GM23338 (cell line): Measurements from ENCODE around the gene OPTC. TPM values are rescaled to one million over a fixed set of nuclear protein-coding genes. Genes with fewer than 3 reads are reported as not detected.

Source experiments
- ATAC-seq: fragments of 200-7000 bp; cut with Tn5 transposase; 3 replicates; pipeline ENCODE4 v1.9.1; 2020
- DNase-seq: peaks from one replicate; pipeline ENCODE4 v3.0.0-alpha.2; 2015; ENCODE audit warnings: low spot score
- H2AFZ ChIP-seq: fragments of 200-600 bp; sonication (generic); 2 replicates; pipeline ENCODE4 v1.8.0; 2016; ENCODE audit warnings: antibody characterized with exemption, mild to moderate bottlenecking, moderate library complexity
- H3F3A ChIP-seq: fragments of 200-600 bp; sonication (generic); replicated peaks from 2 replicates; pipeline ENCODE4 v1.8.0; 2017; ENCODE audit warnings: antibody characterized with exemption, mixed run types, low read depth
- H3K27ac ChIP-seq: fragments of 200-600 bp; sonication (generic); 2 replicates; pipeline ENCODE4 v1.6.1; 2016; ENCODE audit warnings: low read depth
- H3K27me3 ChIP-seq: fragments of 200-600 bp; sonication (generic); 2 replicates; pipeline ENCODE4 v1.8.0; 2016; ENCODE audit warnings: mild to moderate bottlenecking, mixed run types, moderate library complexity; ENCODE audit not compliant: insufficient read depth
- H3K36me3 ChIP-seq: fragments of 200-600 bp; sonication (generic); 2 replicates; pipeline ENCODE4 v1.8.0; 2016; ENCODE audit warnings: mild to moderate bottlenecking; ENCODE audit not compliant: insufficient read depth
- H3K4me1 ChIP-seq: fragments of 200-600 bp; sonication (generic); 2 replicates; pipeline ENCODE4 v1.8.0; 2016; ENCODE audit warnings: mild to moderate bottlenecking, moderate library complexity; ENCODE audit not compliant: insufficient read depth
- H3K4me2 ChIP-seq: fragments of 200-600 bp; sonication (generic); 2 replicates; pipeline ENCODE4 v1.7.1; 2017; ENCODE audit warnings: mixed run types
- H3K4me3 ChIP-seq: fragments of 200-600 bp; sonication (generic); 2 replicates; pipeline ENCODE4 v1.6.1; 2016; ENCODE audit warnings: mixed run types
- H3K79me2 ChIP-seq: fragments of 200-600 bp; sonication (generic); replicated peaks from 2 replicates; pipeline ENCODE4 v1.8.0; 2017; ENCODE audit warnings: mild to moderate bottlenecking; ENCODE audit not compliant: insufficient read depth
- H3K9me2 ChIP-seq: fragments of 200-600 bp; sonication (generic); 2 replicates; pipeline ENCODE4 v1.8.0; 2017; ENCODE audit not compliant: insufficient read depth
- H4K20me1 ChIP-seq: fragments of 200-600 bp; sonication (generic); replicated peaks from 2 replicates; pipeline ENCODE4 v1.8.0; 2017; ENCODE audit warnings: mild to moderate bottlenecking; ENCODE audit not compliant: insufficient read depth
- H3K27ac Mint-ChIP-seq: 2 replicates; pipeline ENCODE4 v1.8.0; 2020; ENCODE audit warnings: inconsistent platforms, mild to moderate bottlenecking, moderate library complexity, mixed read lengths
- H3K27me3 Mint-ChIP-seq: 3 replicates; pipeline ENCODE4 v1.8.0; 2022; ENCODE audit warnings: low read depth, mild to moderate bottlenecking, moderate library complexity, mixed read lengths, inconsistent platforms; ENCODE audit not compliant: insufficient read depth, poor library complexity
- H3K36me3 Mint-ChIP-seq: 3 replicates; pipeline ENCODE4 v1.8.0; 2021; ENCODE audit warnings: low read depth, mild to moderate bottlenecking, inconsistent platforms, moderate library complexity, mixed read lengths
- H3K4me1 Mint-ChIP-seq: 3 replicates; pipeline ENCODE4 v1.8.0; 2020; ENCODE audit warnings: mild to moderate bottlenecking, inconsistent platforms, mixed read lengths
- H3K4me3 Mint-ChIP-seq: 3 replicates; pipeline ENCODE4 v1.8.0; 2021; ENCODE audit warnings: moderate library complexity, mild to moderate bottlenecking, inconsistent platforms, mixed read lengths
- H3K9me3 Mint-ChIP-seq: 3 replicates; pipeline ENCODE4 v1.8.0; 2020; ENCODE audit warnings: moderate library complexity, mild to moderate bottlenecking, inconsistent platforms, mixed read lengths
- CREB1 ChIP-seq: fragments of 250-450 bp; sonication (Bioruptor Pico); IDR thresholded peaks from 2 replicates; pipeline ENCODE4 v1.5.0; 2020; ENCODE audit warnings: low read depth, mild to moderate bottlenecking, moderate library complexity
- CTCF ChIP-seq, 2 experiments: fragments of 200-600 bp in 1 of 2; sonication (generic) in 1 of 2; conservative IDR thresholded peaks; 2 replicates each; pipeline versions ENCODE4 v1.5.1 to v1.6.1; 2016 to 2017; ENCODE audit warnings: antibody characterized with exemption in 2 of 2, low read depth in 2 of 2, mild to moderate bottlenecking in 2 of 2, moderate library complexity in 1 of 2
- ETS1 ChIP-seq: IDR thresholded peaks from 2 replicates; pipeline ENCODE4 v1.6.1; 2016; ENCODE audit warnings: antibody characterized with exemption
- EZH2phosphoT487 ChIP-seq: fragments of 200-600 bp; sonication (generic); IDR thresholded peaks from one replicate; pipeline ENCODE4 v1.8.1; 2018; ENCODE audit warnings: antibody characterized with exemption; ENCODE audit not compliant: unreplicated experiment
- NANOG ChIP-seq: IDR thresholded peaks from 2 replicates; pipeline ENCODE4 v1.6.1; 2016; ENCODE audit warnings: antibody characterized with exemption, borderline replicate concordance
- POLR2AphosphoS5 ChIP-seq: IDR thresholded peaks from 2 replicates; pipeline ENCODE4 v1.6.1; 2016; ENCODE audit warnings: antibody characterized with exemption, low read depth
- STAT1 ChIP-seq: IDR thresholded peaks from one replicate; pipeline ENCODE4 v1.6.1; 2016; ENCODE audit warnings: antibody characterized with exemption; ENCODE audit not compliant: unreplicated experiment
- ZNF331 ChIP-seq: fragments of 250-450 bp; sonication (Bioruptor Pico); IDR thresholded peaks from 2 replicates; pipeline ENCODE4 v1.5.0; 2020; ENCODE audit warnings: low read depth, mild to moderate bottlenecking, moderate library complexity
- polyA plus RNA-seq: library from polyadenylated mRNA; unstranded; fragments of >200 nt; fragmentation: Nextera tagmentation; extraction: Ambion mirVana; gene quantifications from 2 replicates; pipeline ENCODE4 v1.2.1, GENCODE V29; 2016
- total RNA-seq: library from RNA; depleted of rRNA; stranded (reverse); fragments of >200 nt; shearing (Covaris generic); gene quantifications from 2 replicates; pipeline ENCODE4 v1.2.3, GENCODE V29; 2014
- TF ChIP-seq, protein P1 (sequence below): fragments of 250-450 bp; sonication (Bioruptor Pico); IDR thresholded peaks from 2 replicates; pipeline ENCODE4 v1.5.0; 2020; ENCODE audit warnings: mild to moderate bottlenecking, moderate library complexity

OPTC gene
- total and polyA plus RNA-seq, 2 experiments from 2014 or later = 0.50 to 1.0 TPM

GRCh38 chr1:203458078-203458477 lies 35.9 kb upstream of the OPTC start:
- H3K36me3 Mint-ChIP-seq = no peaks in the 10 kb centered on the region
- Histone ChIP-seq H3K4me1 (no peaks in the 10 kb centered on the region), H4K20me1 (no peaks in the 10 kb centered on the region), H3K27ac (no peak overlapping the region), H3K4me2 (no peak overlapping the region), H3K9me2 (no peaks in the 10 kb centered on the region), H2AFZ (no peak overlapping the region), H3K79me2 (no peaks in the 10 kb centered on the region), H3K36me3 (no peaks in the 10 kb centered on the region), H3F3A (no peaks in the 10 kb centered on the region), H3K27me3 (no peaks in the 10 kb centered on the region), H3K4me3 (no peak overlapping the region)
- ATAC-seq = no peak
- TF ChIP-seq NANOG (no peak), ZNF331 (no peak), POLR2AphosphoS5 (no peak)
- H3K27ac Mint-ChIP-seq = no peak overlapping the region
- no peak overlapping the region; the same call in 2 of the 3 replicates for H3K4me3 Mint-ChIP-seq
- no peaks in the 10 kb centered on the region for H3K27me3 Mint-ChIP-seq
- H3K9me3 Mint-ChIP-seq = no peaks in the 10 kb centered on the region
- peaks cover 9% of the 10 kb centered on the region for H3K4me1 Mint-ChIP-seq
- no peak for DNase-seq

- no peaks in the 10 kb centered on the region for H3K36me3 Mint-ChIP-seq
- no peaks in the 10 kb centered on the region for H4K20me1 ChIP-seq
- no peak overlapping the region for H3K4me3 Mint-ChIP-seq
- no peaks in the 10 kb centered on the region for H3K9me3 Mint-ChIP-seq
- no peaks in the 10 kb centered on the region for H3F3A ChIP-seq
- peaks cover 17% of the 10 kb centered on the region for H3K4me1 Mint-ChIP-seq
- no peak overlapping the region for H3K27ac Mint-ChIP-seq
- ATAC-seq (no peak), DNase-seq (no peak)
- no peak for TF ChIP-seq NANOG
- TF ChIP-seq CREB1 (CRISPR knock-in tag) = no peak
- no peak for TF ChIP-seq EZH2phosphoT487
- TF ChIP-seq CTCF (conservative IDR thresholded peaks at IDR 0.05; ENCODE audit: low read depth in 2 of 2) = no peak
- TF ChIP-seq, protein P1, sequence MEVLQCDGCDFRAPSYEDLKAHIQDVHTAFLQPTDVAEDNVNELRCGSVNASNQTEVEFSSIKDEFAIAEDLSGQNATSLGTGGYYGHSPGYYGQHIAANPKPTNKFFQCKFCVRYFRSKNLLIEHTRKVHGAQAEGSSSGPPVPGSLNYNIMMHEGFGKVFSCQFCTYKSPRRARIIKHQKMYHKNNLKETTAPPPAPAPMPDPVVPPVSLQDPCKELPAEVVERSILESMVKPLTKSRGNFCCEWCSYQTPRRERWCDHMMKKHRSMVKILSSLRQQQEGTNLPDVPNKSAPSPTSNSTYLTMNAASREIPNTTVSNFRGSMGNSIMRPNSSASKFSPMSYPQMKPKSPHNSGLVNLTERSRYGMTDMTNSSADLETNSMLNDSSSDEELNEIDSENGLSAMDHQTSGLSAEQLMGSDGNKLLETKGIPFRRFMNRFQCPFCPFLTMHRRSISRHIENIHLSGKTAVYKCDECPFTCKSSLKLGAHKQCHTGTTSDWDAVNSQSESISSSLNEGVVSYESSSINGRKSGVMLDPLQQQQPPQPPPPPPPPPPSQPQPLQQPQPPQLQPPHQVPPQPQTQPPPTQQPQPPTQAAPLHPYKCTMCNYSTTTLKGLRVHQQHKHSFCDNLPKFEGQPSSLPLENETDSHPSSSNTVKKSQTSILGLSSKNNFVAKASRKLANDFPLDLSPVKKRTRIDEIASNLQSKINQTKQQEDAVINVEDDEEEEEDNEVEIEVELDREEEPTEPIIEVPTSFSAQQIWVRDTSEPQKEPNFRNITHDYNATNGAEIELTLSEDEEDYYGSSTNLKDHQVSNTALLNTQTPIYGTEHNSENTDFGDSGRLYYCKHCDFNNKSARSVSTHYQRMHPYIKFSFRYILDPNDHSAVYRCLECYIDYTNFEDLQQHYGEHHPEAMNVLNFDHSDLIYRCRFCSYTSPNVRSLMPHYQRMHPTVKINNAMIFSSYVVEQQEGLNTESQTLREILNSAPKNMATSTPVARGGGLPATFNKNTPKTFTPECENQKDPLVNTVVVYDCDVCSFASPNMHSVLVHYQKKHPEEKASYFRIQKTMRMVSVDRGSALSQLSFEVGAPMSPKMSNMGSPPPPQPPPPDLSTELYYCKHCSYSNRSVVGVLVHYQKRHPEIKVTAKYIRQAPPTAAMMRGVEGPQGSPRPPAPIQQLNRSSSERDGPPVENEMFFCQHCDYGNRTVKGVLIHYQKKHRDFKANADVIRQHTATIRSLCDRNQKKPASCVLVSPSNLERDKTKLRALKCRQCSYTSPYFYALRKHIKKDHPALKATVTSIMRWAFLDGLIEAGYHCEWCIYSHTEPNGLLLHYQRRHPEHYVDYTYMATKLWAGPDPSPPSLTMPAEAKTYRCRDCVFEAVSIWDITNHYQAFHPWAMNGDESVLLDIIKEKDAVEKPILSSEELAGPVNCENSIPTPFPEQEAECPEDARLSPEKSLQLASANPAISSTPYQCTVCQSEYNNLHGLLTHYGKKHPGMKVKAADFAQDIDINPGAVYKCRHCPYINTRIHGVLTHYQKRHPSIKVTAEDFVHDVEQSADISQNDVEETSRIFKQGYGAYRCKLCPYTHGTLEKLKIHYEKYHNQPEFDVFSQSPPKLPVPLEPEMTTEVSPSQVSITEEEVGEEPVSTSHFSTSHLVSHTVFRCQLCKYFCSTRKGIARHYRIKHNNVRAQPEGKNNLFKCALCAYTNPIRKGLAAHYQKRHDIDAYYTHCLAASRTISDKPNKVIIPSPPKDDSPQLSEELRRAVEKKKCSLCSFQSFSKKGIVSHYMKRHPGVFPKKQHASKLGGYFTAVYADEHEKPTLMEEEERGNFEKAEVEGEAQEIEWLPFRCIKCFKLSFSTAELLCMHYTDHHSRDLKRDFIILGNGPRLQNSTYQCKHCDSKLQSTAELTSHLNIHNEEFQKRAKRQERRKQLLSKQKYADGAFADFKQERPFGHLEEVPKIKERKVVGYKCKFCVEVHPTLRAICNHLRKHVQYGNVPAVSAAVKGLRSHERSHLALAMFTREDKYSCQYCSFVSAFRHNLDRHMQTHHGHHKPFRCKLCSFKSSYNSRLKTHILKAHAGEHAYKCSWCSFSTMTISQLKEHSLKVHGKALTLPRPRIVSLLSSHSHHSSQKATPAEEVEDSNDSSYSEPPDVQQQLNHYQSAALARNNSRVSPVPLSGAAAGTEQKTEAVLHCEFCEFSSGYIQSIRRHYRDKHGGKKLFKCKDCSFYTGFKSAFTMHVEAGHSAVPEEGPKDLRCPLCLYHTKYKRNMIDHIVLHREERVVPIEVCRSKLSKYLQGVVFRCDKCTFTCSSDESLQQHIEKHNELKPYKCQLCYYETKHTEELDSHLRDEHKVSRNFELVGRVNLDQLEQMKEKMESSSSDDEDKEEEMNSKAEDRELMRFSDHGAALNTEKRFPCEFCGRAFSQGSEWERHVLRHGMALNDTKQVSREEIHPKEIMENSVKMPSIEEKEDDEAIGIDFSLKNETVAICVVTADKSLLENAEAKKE (CRISPR knock-in tag) = no peak
- TF ChIP-seq ETS1 = no peak
- TF ChIP-seq POLR2AphosphoS5 = no peak
- no peak for TF ChIP-seq STAT1
- no peaks in the 10 kb centered on the region for H3K79me2 ChIP-seq
- no peak overlapping the region for H3K4me3 ChIP-seq
- H3K27ac ChIP-seq = no peak overlapping the region
- no peaks in the 10 kb centered on the region for H3K27me3 ChIP-seq
- peaks cover 4% of the 10 kb centered on the region for H3K27me3 Mint-ChIP-seq
- H3K4me1 ChIP-seq = no peaks in the 10 kb centered on the region
- H3K36me3 ChIP-seq = no peaks in the 10 kb centered on the region
- no peak overlapping the region for H2AFZ ChIP-seq
- no peaks in the 10 kb centered on the region for H3K9me2 ChIP-seq
- H3K4me2 ChIP-seq = no peak overlapping the region
Measured at GRCh38 chr1:203459671-203460201, 34.2 kb upstream of the OPTC start.
